Upper lobe of left lung (tissue), 6 donors: Measurements from ENCODE around the gene CEP78. TPM values are rescaled to one million over a fixed set of nuclear protein-coding genes. Genes with fewer than 3 reads are reported as not detected.
"Not testable (repeated sequence)": the region's sequence is repeated elsewhere in the genome, so short reads cannot be mapped to it uniquely, and the experiment has no call there.

Experiments
- ATAC-seq, 2 donors: fragments of 200-7000 bp; cut with Tn5 transposase; one replicate each; pipeline ENCODE4 v1.9.1; 2022; ENCODE audit warnings: mild to moderate bottlenecking in 2 of 2, moderate library complexity in 2 of 2; ENCODE audit not compliant: low FRiP score in 2 of 2
- DNase-seq, 2 donors: peaks; one replicate each; pipeline ENCODE4 v3.0.0-alpha.2; 2019 to 2020
- H3K27ac ChIP-seq, 4 donors: fragments of 200-600 bp; sonication (generic); one replicate each; pipeline ENCODE4 v1.5.1; 2016 to 2019
- H3K27me3 ChIP-seq, 4 donors: fragments of 200-600 bp; sonication (generic); one replicate each; pipeline ENCODE4 v1.5.1; 2017 to 2019
- H3K36me3 ChIP-seq, 4 donors: fragments of 200-600 bp; sonication (generic); one replicate each; pipeline ENCODE4 v1.5.1; 2016 to 2019
- H3K4me1 ChIP-seq, 4 donors: fragments of 200-600 bp; sonication (generic); one replicate each; pipeline ENCODE4 v1.5.1; 2018 to 2019
- H3K4me3 ChIP-seq, 4 donors: fragments of 200-600 bp; sonication (generic); one replicate each; pipeline ENCODE4 v1.5.1; 2017 to 2019; ENCODE audit warnings: mild to moderate bottlenecking in 2 of 4, moderate library complexity in 1 of 4
- H3K9me3 ChIP-seq, 4 donors: fragments of 200-600 bp; sonication (generic); one replicate each; pipeline ENCODE4 v1.5.1; 2018 to 2019
- CTCF ChIP-seq, 6 experiments: fragments of 450-650 bp in 4 of 6; fragments of 200-600 bp in 2 of 6; sonication (generic) in 2 of 6; IDR thresholded peaks; one replicate each; pipeline ENCODE4 v1.5.1; 2016 to 2019; ENCODE audit warnings: antibody characterized with exemption in 6 of 6
- EP300 ChIP-seq, 4 donors: sonication (generic); formaldehyde crosslinking; IDR thresholded peaks; one replicate each; pipeline ENCODE4 v1.5.1; 2017; ENCODE audit warnings: antibody characterized with exemption in 4 of 4, control low read depth in 2 of 4
- POLR2A ChIP-seq, 4 donors: fragments of 450-650 bp; IDR thresholded peaks; one replicate each; pipeline ENCODE4 v1.5.1; 2016 to 2017; ENCODE audit warnings: antibody characterized with exemption in 4 of 4, mild to moderate bottlenecking in 2 of 4
- POLR2AphosphoS5 ChIP-seq, 2 donors: sonication (generic); formaldehyde crosslinking; IDR thresholded peaks; one replicate each; pipeline ENCODE4 v1.5.1; 2017; ENCODE audit warnings: antibody characterized with exemption in 2 of 2
- WGBS, 2 donors: methylation state at CpG; one replicate each; pipeline ENCODE4 v1.1.5; 2017 to 2018; 5-methylcytosine and 5-hydroxymethylcytosine counted together
- total RNA-seq, 6 donors: library from RNA; depleted of rRNA in 4 of 6; stranded (reverse); fragments of >200 nt in 4 of 6; gene quantifications; one replicate each; pipeline versions ENCODE4 v1.1.0 to v1.2.1, GENCODE V29; 2016 to 2021
- donor health status: DM: no; HTN: no; CAD: no; lungs with moderate emphysema.
- donor health status: DM: no; HTN: yes; CAD: no; lungs with severe emphysema.

The CEP78 gene
- total RNA-seq, 6 donors from 2014 or later: 7.3 to 26.4 (median 11.9) TPM

- no peaks in the 10 kb centered on the region for H3K27me3 ChIP-seq
- no peak for TF ChIP-seq CTCF (IDR thresholded peaks at IDR 0.05)
- no peak for TF ChIP-seq POLR2AphosphoS5 (IDR thresholded peaks at IDR 0.05)
- no peak for TF ChIP-seq POLR2A (IDR thresholded peaks at IDR 0.05)
- no peak for TF ChIP-seq EP300 (IDR thresholded peaks at IDR 0.05)
- DNase-seq (no peak), ATAC-seq (peak in 1 of 2 donors; percentile 70)
- H3K36me3 ChIP-seq: no peaks in the 10 kb centered on the region
- peaks cover 0 to 12% (median 2%) of the 10 kb centered on the region in 4 donors for H3K4me1 ChIP-seq
- no peak overlapping the region for H3K4me3 ChIP-seq
- H3K27ac ChIP-seq: peak overlapping the region in 2 of 4 donors; percentile 5 to 42
- WGBS, 2 donors: 71 to 76% methylated on average over 5 of the region's 5 CpGs
- H3K9me3 ChIP-seq: no peaks in the 10 kb centered on the region
Measured at GRCh38 chr9:78189461-78189860, 46.4 kb upstream of the CEP78 start.

GRCh38 chr9:78191931-78192330 lies 43.9 kb upstream of the CEP78 start:
- DNase-seq (no peak), ATAC-seq (no peak)
- no peaks in the 10 kb centered on the region for H3K27me3 ChIP-seq
- no peak overlapping the region for H3K4me3 ChIP-seq
- H3K4me1 ChIP-seq: peaks cover 0 to 12% (median 1%) of the 10 kb centered on the region in 4 donors
- no peak overlapping the region for H3K27ac ChIP-seq
- H3K9me3 ChIP-seq: no peaks in the 10 kb centered on the region
- TF ChIP-seq POLR2A (IDR thresholded peaks at IDR 0.05) (no peak), CTCF (IDR thresholded peaks at IDR 0.05) (no peak), EP300 (IDR thresholded peaks at IDR 0.05) (no peak), POLR2AphosphoS5 (IDR thresholded peaks at IDR 0.05) (no peak)
- H3K36me3 ChIP-seq: no peaks in the 10 kb centered on the region

GRCh38 chr9:78196258-78196657 lies 39.6 kb upstream of the CEP78 start:
- TF ChIP-seq POLR2AphosphoS5 (IDR thresholded peaks at IDR 0.05) (no peak), CTCF (IDR thresholded peaks at IDR 0.05) (no peak), POLR2A (IDR thresholded peaks at IDR 0.05) (no peak), EP300 (IDR thresholded peaks at IDR 0.05) (no peak)
- Histone ChIP-seq H3K4me1 (peaks cover 2 to 6% (median 5%) of the 10 kb centered on the region in 4 donors), H3K9me3 (no peaks in the 10 kb centered on the region), H3K27ac (no peak overlapping the region), H3K27me3 (no peaks in the 10 kb centered on the region), H3K36me3 (no peaks in the 10 kb centered on the region), H3K4me3 (no peak overlapping the region)
- ATAC-seq (peak in 1 of 2 donors; percentile 46), DNase-seq (no peak)
- WGBS, 2 donors: 84 to 88% methylated on average over 1 of the region's 1 CpG

GRCh38 chr9:78201158-78201777 lies 34.6 kb upstream of the CEP78 start:
- 33 to 39% methylated on average over 6 to 16 of the region's 16 CpGs for WGBS, 2 donors
- peak; percentile 10 to 62 for DNase-seq
- H3K4me3 ChIP-seq, H3K27ac ChIP-seq, ATAC-seq, H3K27me3 ChIP-seq, H3K36me3 ChIP-seq, H3K9me3 ChIP-seq: not testable (repeated sequence)
- H3K4me1 ChIP-seq: peaks cover 6 to 11% (median 9%) of the 10 kb centered on the region in 4 donors

GRCh38 chr9:78207319-78207718 lies 28.6 kb upstream of the CEP78 start:
- Histone ChIP-seq H3K9me3 (no peaks in the 10 kb centered on the region), H3K36me3 (no peaks in the 10 kb centered on the region), H3K27ac (no peak overlapping the region), H3K27me3 (no peaks in the 10 kb centered on the region), H3K4me1 (no peaks in the 10 kb centered on the region), H3K4me3 (no peak overlapping the region)
- 48 to 54% methylated on average over 2 of the region's 2 CpGs for WGBS, 2 donors
- ATAC-seq (no peak), DNase-seq (no peak)
- no peak for TF ChIP-seq EP300 (IDR thresholded peaks at IDR 0.05)
- TF ChIP-seq CTCF (IDR thresholded peaks at IDR 0.05): no peak
- TF ChIP-seq POLR2AphosphoS5 (IDR thresholded peaks at IDR 0.05): no peak
- no peak for TF ChIP-seq POLR2A (IDR thresholded peaks at IDR 0.05)
